ENCODE measurements around the gene KLF16. TPM values are rescaled to one million over a fixed set of nuclear protein-coding genes. Genes with fewer than 3 reads are reported as not detected.

KLF16 gene
- polyA plus RNA-seq, 3 donors: 0.51 to 23.3 (median 0.67) TPM

DNA sequence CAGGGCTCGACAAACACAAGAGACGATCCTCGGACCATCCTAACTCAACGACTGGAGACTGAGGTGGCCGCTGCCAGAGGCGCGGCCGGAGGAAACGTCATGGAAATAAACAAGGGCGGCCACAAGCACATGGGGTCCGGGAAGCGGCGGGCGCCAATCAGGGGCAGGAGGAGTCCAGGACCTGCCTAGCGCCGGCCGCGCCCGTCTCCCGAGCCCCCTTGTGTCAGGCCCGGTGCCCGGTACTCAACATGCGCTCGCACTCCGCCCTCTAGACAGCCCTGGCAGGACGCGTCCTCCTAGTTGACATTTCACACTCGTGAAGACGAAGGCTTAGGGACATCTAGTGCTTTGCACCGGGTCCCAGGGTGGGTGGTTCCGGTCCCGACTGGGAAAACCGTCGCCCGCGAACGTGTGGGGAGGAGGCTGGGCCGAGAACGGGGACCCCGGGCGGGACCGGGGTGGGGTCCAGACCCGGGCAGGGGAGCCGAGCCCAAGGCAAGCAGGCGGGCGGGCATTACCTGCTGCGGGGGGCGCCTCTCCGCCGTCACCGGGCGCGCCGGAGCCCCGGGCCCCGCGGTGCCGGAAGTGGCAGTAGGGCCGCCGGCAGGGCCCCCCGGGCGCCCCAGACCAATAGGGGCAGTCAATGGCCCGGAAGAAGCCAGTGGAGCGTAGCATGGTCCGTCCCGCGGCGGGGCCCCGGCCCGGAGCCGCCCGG is 15.5 kb downstream of the KLF16 start:
- Mint-ChIP-seq H3K9me3 (no peaks in the 10 kb centered on the region), H3K4me3 (peak overlapping the region; percentile 85 to 91), H3K27ac (peak overlapping the region; percentile 90 to 96 (median 92)), H3K4me1 (peaks cover 39% of the 10 kb centered on the region), H3K36me3 (peaks cover 7 to 41% of the 10 kb centered on the region in 2 donors), H3K27me3 (ENCODE audit: low read depth in 3 of 3) (peaks cover 4 to 5% (median 5%) of the 10 kb centered on the region in 3 donors)
- Histone ChIP-seq H3K36me3 (replicated peaks in 1 of 2; ENCODE audit: control insufficient read depth in 1 of 2, insufficient read depth in 2 of 2, low read length in 2 of 2) (peaks cover 11 to 30% of the 10 kb centered on the region in 2 donors), H3K4me3 (replicated peaks in 1 of 3; ENCODE audit: low read depth in 2 of 3, low read length in 3 of 3) (peak overlapping the region; percentile 85 to 96 (median 89)), H4K20me1 (ENCODE audit: insufficient read depth, low read length) (peaks cover 84% of the 10 kb centered on the region), H2AFZ (ENCODE audit: insufficient read depth, low read depth, low read length, poor library complexity, severe bottlenecking) (peak overlapping the region; percentile 78), H3K79me2 (ENCODE audit: insufficient read depth, low read length) (peaks cover 73% of the 10 kb centered on the region), H3K4me1 (ENCODE audit: control insufficient read depth in 1 of 2, insufficient read depth in 2 of 2, low read length in 2 of 2) (peaks cover 27 to 46% of the 10 kb centered on the region in 2 donors), H3K9ac (ENCODE audit: insufficient read depth, low read length, poor library complexity, severe bottlenecking) (peak overlapping the region; percentile 98), H3K4me2 (replicated peaks; ENCODE audit: extremely low read depth, low read length, poor library complexity, severe bottlenecking) (peak overlapping the region; percentile 97), H3K9me3 (replicated peaks in 1 of 2; ENCODE audit: control insufficient read depth in 1 of 2, insufficient read depth in 1 of 2, low read length in 2 of 2) (no peaks in the 10 kb centered on the region), H3K27me3 (ENCODE audit: control insufficient read depth in 2 of 2, insufficient read depth in 2 of 2, low read length in 2 of 2) (no peaks in the 10 kb centered on the region), H3K27ac (ENCODE audit: low read depth in 1 of 2, low read length in 2 of 2) (peak overlapping the region; percentile 69 to 95)
- intact Hi-C loops (cut with micrococcal nuclease): no loop called here
- TF ChIP-seq CTCF (IDR thresholded peaks at IDR 0.05): no peak
- WGBS (ENCODE audit: insufficient coverage): under 1% methylated on average over 72 of the region's 72 CpGs
- DNase-seq: no peak

GRCh38 chr19:1847348-1847683 is 16.1 kb downstream of the KLF16 start:
- no peak for TF ChIP-seq CTCF (IDR thresholded peaks at IDR 0.05)
- H3K79me2 ChIP-seq (ENCODE audit: insufficient read depth, low read length): peaks cover 73% of the 10 kb centered on the region
- Mint-ChIP-seq H3K4me1 (peaks cover 40% of the 10 kb centered on the region), H3K9me3 (no peaks in the 10 kb centered on the region), H3K4me3 (peak overlapping the region; percentile 85 to 91), H3K36me3 (peaks cover 9 to 46% of the 10 kb centered on the region in 2 donors), H3K27ac (peak overlapping the region; percentile 90 to 96 (median 92)), H3K27me3 (ENCODE audit: low read depth in 3 of 3) (peaks cover 2 to 5% (median 4%) of the 10 kb centered on the region in 3 donors)
- H3K4me3 ChIP-seq (replicated peaks in 1 of 3; ENCODE audit: low read depth in 2 of 3, low read length in 3 of 3): peak overlapping the region; percentile 85 to 96 (median 89)
- 7% methylated on average over 10 of the region's 12 CpGs for WGBS (ENCODE audit: insufficient coverage)
- H3K4me1 ChIP-seq (ENCODE audit: control insufficient read depth in 1 of 2, insufficient read depth in 2 of 2, low read length in 2 of 2): peaks cover 23 to 41% of the 10 kb centered on the region in 2 donors
- H4K20me1 ChIP-seq (ENCODE audit: insufficient read depth, low read length): peaks cover 84% of the 10 kb centered on the region
- intact Hi-C loops (cut with micrococcal nuclease): no loop called here
- peak overlapping the region; percentile 97 for H3K4me2 ChIP-seq (replicated peaks; ENCODE audit: extremely low read depth, low read length, poor library complexity, severe bottlenecking)
- H3K27ac ChIP-seq (ENCODE audit: low read depth in 1 of 2, low read length in 2 of 2): peak overlapping the region; percentile 69 to 95
- H2AFZ ChIP-seq (ENCODE audit: insufficient read depth, low read depth, low read length, poor library complexity, severe bottlenecking): peak overlapping the region; percentile 78
- no peaks in the 10 kb centered on the region for H3K9me3 ChIP-seq (replicated peaks in 1 of 2; ENCODE audit: control insufficient read depth in 1 of 2, insufficient read depth in 1 of 2, low read length in 2 of 2)
- DNase-seq: no peak
- no peaks in the 10 kb centered on the region for H3K27me3 ChIP-seq (ENCODE audit: control insufficient read depth in 2 of 2, insufficient read depth in 2 of 2, low read length in 2 of 2)
- peak overlapping the region; percentile 98 for H3K9ac ChIP-seq (ENCODE audit: insufficient read depth, low read length, poor library complexity, severe bottlenecking)
- H3K36me3 ChIP-seq (replicated peaks in 1 of 2; ENCODE audit: control insufficient read depth in 1 of 2, insufficient read depth in 2 of 2, low read length in 2 of 2): peaks cover 11 to 30% of the 10 kb centered on the region in 2 donors
